Stimulated activated CD4-positive, alpha-beta T cell treated with anti-CD3 and anti-CD28 coated beads, TNF-alpha, amount 100 ng/mL, for 4 hours (primary cell): ENCODE data around the gene LIX1L.
"Not testable (repeated sequence)": the region's sequence is repeated elsewhere in the genome, so short reads cannot be mapped to it uniquely, and the experiment has no call there.

Source experiments
- DNase-seq, 3 experiments: peaks; one replicate each; pipeline ENCODE4 v3.0.0-alpha.2; 2020; ENCODE audit warnings: low read depth in 3 of 3

LIX1L gene

DNA sequence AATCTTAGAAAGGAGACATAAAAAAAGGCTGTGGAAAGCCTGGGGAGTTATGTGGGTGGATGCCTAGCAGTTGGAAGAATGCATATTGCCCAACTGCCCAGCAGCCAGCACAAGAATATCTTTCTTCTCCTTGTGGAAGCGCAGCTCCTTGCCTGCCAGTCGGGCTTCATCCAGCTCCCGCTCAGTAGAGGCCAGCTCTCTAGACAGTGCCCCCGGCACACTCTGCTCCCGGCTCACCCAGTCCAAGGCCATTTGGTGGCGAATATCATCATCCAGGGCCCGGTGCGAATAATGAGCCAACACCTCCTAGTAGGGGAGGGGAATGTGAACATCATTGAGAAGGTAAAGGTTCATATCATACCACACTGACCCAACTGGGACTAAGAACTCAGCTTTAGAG, 21.6 kb downstream of the LIX1L start:
- no peak for DNase-seq

DNA sequence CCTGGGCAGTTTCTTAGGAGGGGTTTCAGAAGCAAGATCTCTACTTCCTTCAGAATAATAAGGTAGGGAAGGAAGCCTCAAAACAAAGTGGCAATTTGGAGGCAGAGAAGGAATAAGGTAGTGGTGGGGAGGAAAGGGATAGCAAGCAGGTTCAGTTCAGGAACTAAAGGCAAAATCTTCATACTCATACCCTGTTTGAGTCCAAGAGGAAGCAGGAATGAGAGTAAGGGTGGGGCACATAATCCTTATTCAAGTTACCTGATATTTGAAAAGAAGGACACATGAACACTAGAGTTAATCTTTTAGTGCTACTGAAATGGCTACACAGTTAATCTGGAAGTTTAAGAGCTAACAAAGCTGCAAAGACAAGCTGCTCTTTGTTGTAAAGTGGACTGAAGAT, 22.1 kb downstream of the LIX1L start:
- no peak for DNase-seq

- not testable (repeated sequence) for DNase-seq
Observed at GRCh38 chr1:145932522-145933009, 25.3 kb downstream of the LIX1L start.

DNA sequence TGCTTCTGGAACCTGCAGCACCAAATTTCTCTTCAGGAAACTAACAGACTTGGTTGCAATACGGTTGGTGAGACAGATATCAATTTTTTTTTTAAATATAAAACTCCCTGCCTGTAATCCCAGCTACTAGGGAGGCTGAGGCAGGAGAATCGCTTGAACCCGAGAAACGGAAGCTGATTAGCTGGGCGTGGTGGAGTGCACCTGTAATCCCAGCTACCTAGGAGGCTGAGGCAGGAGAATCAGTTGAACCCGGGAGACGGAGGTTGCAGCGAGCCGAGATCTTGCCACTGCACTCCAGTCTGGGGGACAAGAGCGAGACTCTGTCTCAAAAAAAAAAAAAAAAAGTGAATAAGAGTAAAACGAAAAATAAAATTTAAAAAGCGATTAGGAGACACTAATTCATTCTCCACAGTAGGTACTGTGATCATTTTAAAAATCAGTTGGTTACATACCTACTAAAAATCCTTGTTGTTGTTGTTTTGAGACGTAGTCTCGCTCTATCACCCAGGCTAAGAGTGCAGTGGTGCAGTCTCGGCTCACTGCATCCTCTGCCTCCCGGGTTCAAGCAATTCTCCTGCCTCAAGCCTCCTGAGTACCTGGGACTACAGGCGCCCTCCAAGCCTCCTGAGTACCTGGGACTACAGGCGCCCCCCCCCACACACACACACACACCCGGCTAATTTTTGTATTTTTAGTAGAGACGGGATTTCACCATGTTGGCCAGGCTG, 29.7 kb downstream of the LIX1L start:
- DNase-seq, result no peak

DNA sequence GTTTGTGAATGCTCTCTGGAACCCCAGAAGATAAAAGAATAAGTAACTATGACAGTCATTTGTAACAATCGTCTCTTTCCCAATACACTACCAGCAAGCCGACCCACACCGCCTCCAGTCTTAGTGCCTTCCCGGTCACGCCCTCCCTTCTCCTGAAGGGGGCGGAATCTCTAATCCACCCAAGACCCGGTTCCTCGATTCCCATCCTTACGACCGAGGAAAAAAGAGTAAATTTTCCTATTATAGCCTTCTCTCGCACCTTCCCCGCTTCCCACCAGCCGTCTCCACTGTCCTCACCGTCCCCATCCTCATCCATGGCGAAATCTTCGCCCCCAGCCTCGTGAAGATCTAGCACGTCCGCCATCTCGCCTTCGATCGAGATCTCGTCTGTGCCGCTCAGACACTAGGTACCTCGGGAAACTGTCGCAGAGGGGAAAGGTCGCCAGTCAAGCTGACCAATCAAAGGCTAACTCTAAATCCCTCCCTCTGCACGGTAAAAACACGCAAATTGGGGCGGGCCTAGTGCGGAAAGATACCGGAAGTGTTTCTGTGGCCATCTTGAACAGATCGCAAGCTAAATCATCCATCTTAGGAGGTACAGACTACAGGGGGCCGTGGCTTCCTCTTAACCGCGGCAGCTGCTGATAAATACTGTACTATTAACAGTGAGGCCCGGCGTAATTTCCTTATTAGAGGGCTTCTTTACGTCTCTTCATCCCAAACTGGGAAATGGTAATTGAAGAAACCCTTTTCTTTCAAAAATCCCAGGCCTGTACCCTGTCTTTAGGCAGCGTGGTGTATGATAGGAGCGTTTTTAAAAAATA, 30.5 kb downstream of the LIX1L start, which contains the start of gene RBM8A:
TSS of gene RBM8A (minus strand) at position 422 of the 824 bp plus-strand sequence. CDS start at position 364, 58 bp downstream.
- peak; percentile 65 to 92 (median 90) for DNase-seq

DNA sequence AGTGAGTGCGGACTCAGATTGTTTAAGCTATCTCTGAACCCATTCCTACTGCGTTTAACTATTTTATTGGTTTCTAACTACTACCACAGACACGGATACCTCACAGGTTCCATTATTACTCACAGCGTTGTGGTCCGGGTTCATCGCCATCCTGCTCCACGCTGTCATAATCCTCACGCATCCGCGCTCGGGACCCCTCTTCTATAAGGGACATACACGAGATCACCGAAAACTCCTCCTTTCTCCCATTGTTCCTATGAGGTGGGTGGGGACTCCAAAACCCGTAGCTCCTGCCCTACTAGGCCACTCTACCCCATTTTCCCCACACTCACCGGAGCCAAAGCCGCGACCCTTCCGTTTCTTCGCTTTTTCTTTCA, 31.1 kb downstream of the LIX1L start:
- no peak for DNase-seq

DNA sequence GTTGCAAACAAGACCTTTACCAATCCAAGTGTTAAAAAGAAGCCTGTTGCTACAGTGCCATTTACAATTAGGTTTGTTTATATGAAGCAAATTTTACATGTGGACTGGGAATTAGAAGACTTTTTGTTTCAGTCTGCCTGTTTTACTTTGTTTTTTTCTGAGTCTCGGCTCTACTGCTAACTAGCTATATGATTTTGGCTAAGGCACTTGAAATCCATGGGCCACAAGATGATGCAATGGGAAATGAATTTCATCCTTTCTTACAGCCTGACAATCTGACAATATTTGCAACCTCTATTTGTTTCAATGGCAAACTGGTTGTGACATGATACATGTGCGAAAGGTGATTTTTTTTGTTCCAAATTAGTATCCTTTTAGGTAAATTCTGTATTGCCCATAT, 35.6 kb downstream of the LIX1L start:
- no peak for DNase-seq

DNA sequence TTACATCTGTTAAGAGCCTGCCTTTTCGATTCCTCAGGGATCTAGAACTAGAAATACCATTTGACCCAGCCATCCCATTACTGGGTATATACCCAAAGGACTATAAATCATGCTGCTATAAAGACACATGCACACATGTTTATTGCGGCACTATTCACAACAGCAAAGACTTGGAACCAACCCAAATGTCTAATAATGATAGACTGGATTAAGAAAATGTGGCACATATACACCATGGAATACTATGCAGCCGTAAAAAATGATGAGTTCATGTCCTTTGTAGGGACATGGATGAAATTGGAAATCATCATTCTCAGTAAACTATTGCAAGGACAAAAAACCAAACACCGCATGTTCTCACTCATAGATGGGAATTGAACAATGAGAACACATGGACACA, 37.5 kb downstream of the LIX1L start:
- DNase-seq, result not testable (repeated sequence)

DNA sequence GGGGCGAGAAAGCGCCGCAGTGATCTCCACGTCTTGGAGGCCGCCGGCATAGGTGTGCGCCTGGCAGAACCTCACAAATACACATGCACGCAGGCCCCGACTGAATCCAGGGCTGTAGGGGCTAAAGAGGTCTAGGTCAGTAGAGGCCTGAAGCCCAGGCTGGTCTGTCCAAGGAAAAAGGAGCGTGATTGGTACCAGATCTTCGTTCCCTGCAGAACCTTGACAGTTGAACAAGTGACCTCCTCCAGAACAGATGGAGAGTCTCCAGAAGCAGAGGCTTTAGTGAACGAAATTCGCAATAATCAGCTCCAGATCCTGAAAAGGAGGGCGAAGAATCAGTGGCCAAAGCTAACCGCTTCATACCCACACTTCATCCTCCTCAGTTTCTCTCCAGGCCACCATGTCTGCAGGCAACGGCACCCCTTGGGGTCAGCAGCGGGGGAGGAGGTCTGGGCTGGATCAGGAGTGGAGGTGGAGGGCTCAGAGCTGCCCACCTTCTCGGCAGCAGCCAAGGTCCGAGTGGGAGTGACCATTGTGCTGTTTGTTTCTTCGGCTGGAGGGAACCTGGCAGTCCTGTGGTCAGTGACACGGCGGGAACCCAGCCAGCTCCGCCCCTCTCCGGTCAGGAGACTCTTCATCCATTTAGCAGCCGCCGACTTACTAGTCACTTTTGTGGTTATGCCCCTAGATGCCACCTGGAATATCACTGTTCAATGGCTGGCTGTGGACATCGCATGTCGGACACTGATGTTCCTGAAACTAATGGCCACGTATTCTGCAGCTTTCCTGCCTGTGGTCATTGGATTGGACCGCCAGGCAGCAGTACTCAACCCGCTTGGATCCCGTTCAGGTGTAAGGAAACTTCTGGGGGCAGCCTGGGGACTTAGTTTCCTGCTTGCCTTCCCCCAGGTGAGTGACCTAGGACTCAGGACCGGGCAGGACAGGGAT, 38.6 kb downstream of the LIX1L start:
- no peak for DNase-seq

GRCh38 chr1:145918144-145918991, 39.4 kb downstream of the LIX1L start, which contains the start of gene PEX11B:
Gene PEX11B (minus strand): TSS chr1:145918717. CDS start chr1:145918688, 29 bp downstream.
- DNase-seq, result peak; percentile 83 to 87 (median 86)

- DNase-seq, result no peak
Observed at GRCh38 chr1:145917595-145917994, 40.2 kb downstream of the LIX1L start.

DNA sequence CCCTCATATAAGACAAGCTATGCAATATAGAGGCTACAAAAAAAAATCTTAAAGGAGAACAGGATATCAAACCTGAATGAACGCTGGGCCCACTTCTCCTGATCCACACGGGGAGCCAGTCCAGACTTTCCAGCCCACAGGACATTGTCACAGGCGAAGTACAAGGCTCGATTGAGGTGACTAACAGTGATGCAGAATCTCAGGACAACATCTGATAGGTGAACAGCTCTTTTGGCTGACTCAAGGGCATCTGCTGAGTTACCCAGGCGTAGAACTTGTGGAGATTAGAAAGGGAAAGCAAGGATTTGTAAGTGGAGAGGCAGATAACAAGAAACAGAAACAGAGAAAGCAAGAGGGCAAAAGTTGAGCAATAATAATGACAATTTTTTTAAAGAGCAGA, 41.1 kb downstream of the LIX1L start:
- no peak for DNase-seq

DNA sequence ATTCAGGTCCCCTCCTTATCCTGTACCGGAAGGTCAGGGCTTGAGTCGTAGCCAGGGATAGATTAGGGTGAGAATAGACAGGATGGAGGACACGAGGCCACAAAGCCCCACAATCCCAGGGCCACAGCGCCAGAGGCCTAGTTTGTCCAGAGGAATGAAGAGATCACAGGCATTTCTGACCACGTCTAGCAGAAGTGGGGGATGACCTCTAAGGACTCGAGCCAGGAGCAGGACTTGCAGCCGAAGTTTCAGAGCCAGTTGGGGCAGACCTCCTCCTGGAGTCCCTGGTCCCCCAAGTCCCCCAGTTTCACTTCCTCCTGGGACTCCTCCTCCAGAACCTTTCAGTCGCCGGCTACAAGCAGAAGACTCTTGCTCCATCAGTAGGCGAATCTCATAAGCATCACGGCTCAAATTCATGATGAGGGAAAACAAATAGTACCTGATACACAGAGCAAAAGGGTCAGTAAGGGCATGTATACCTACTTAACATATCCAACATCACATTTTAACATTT, 45.6 kb downstream of the LIX1L start:
- no peak for DNase-seq

DNA sequence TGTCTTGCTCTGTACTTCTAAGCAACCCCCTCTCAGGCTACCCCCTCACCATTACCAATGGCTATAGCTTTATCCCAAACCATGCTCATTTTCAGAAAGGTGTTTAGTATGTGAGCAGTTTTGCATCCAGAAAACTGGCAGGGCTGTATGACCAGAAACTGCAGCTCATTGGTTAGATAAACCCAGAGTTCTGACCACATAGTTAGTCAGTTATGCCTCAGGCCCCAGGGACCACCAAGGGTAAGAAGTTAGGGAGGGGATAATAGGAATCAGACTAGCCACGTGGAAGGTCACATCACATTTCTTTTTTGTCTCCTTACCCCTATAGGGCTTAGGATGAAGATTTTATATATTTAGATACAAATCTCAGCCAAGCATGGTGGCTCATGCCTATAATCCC, 49.2 kb downstream of the LIX1L start:
- DNase-seq, result no peak

- no peak for DNase-seq
Observed at GRCh38 chr1:145906954-145907753, 50.7 kb downstream of the LIX1L start.

DNA sequence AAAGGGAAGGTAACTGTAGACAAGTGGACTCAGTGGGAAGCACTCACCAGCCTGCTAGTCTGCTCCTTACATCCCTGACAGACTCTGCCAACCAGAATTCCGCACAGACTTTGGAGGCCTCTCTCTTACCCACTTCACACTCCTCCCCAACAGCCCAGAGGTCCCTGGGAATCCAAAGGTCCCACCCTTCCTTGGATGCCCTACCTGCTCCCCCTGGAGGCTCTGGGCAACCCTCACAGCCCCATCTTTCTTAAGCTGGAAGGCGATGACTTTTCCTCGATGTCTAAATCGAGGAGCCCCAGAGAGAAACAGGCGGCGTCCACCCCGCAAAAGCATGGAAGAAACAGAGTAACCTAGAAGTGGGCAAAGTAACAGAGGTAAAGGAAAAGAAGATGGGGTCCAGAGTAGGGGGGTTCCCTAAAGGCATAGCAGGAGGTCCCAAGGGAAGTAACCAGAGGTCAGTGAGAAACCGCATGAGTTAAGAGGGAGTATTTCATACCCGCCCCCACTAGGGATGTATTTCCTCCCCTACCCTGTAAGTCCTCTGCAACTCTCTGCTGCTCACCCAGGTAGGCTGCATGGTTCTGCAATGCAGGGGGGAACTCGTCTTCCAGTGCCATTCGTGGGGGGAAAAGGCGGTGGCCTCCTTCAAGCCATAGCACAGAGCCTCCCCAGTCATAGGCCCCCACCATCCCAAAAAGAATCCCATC, 56.4 kb downstream of the LIX1L start:
- DNase-seq, result no peak

DNA sequence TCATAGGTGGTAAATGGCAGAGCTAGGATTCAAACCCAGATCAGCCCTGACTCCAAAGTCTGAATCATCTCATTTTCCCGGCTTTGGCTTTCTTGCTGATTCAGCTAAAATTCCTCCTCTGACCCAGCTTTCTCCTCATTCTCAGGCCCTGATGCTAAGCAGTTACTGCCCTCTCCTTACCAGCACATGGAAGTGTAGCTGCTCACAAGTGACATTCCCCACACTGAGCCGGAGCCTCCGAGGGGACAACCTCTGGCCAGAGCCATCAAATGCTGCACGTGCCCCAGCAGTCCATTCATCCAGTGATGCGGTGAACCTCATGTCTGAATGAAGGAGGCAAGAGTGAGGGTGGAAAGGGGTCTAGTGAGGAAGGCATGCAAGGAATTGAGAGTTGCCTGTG, 59.1 kb downstream of the LIX1L start:
- DNase-seq, result no peak

- no peak for DNase-seq
Observed at GRCh38 chr1:145897969-145898368, 59.8 kb downstream of the LIX1L start.

DNA sequence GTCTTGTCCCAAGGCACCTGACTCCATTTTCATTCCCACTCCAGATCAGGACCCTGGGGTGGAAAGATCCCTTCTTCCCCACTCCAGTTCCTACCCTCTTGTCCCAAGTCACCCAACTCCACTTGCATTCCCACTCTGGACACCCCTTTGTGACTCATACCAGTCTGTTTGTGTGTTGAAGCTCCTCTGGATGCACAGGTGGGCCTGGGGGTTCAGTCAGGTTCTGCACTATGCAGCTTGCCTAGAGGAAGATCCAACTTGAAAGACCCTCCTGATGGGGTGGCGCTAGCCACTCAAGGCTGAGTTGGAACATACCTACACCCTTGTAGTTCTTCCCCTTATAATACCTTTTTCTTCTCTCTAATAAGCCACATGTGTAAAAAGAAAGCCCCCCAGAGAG, 62.3 kb downstream of the LIX1L start:
- no peak for DNase-seq
